ENCODE measurements around the gene GRHL3.

Gene GRHL3

GRCh38 chr1:24308365-24309015, 10.7 kb upstream of the GRHL3 start:
- Histone ChIP-seq H3K27ac (ENCODE audit: low read length) (peak overlapping the region; percentile 62), H3K4me1 (ENCODE audit: insufficient read depth, low read length) (peaks cover 57% of the 10 kb centered on the region)

GRCh38 chr1:24309762-24310485, 9.2 kb upstream of the GRHL3 start:
- Histone ChIP-seq H3K27me3 (ENCODE audit: insufficient read depth, low read length) (no peaks in the 10 kb centered on the region), H3K4me3 (ENCODE audit: low read length) (no peak overlapping the region), H3K4me1 (ENCODE audit: insufficient read depth, low read length) (peaks cover 49% of the 10 kb centered on the region), H3K9ac (ENCODE audit: low read depth, low read length) (no peak overlapping the region), H3K27ac (ENCODE audit: low read length) (no peak overlapping the region), H3K36me3 (ENCODE audit: insufficient read depth, low read depth, low read length) (no peaks in the 10 kb centered on the region), H3K9me3 (ENCODE audit: insufficient read depth, low read depth, low read length) (no peaks in the 10 kb centered on the region)

More at GRCh38 chr1:24308365-24309015, 10.7 kb upstream of the GRHL3 start:
- peak overlapping the region; percentile 47 for H3K9ac ChIP-seq (ENCODE audit: low read depth, low read length)
- no peaks in the 10 kb centered on the region for H3K27me3 ChIP-seq (ENCODE audit: insufficient read depth, low read length)
- no peaks in the 10 kb centered on the region for H3K9me3 ChIP-seq (ENCODE audit: insufficient read depth, low read depth, low read length)
- peak overlapping the region; percentile 39; the same call in 1 of the 2 replicates for H3K4me3 ChIP-seq (ENCODE audit: low read length)
- H3K36me3 ChIP-seq (ENCODE audit: insufficient read depth, low read depth, low read length): no peaks in the 10 kb centered on the region

GRCh38 chr1:24311234-24311633, 7.9 kb upstream of the GRHL3 start:
- H3K4me1 ChIP-seq (ENCODE audit: insufficient read depth, low read length): peaks cover 42% of the 10 kb centered on the region

GRCh38 chr1:24311741-24312140, 7.4 kb upstream of the GRHL3 start:
- Histone ChIP-seq H3K9ac (ENCODE audit: low read depth, low read length) (no peak overlapping the region), H3K27ac (ENCODE audit: low read length) (no peak overlapping the region), H3K4me1 (ENCODE audit: insufficient read depth, low read length) (peaks cover 42% of the 10 kb centered on the region), H3K27me3 (ENCODE audit: insufficient read depth, low read length) (no peaks in the 10 kb centered on the region), H3K4me3 (ENCODE audit: low read length) (no peak overlapping the region), H3K36me3 (ENCODE audit: insufficient read depth, low read depth, low read length) (no peaks in the 10 kb centered on the region), H3K9me3 (ENCODE audit: insufficient read depth, low read depth, low read length) (no peaks in the 10 kb centered on the region)

More at GRCh38 chr1:24311234-24311633, 7.9 kb upstream of the GRHL3 start:
- Histone ChIP-seq H3K27ac (ENCODE audit: low read length) (no peak overlapping the region), H3K9me3 (ENCODE audit: insufficient read depth, low read depth, low read length) (no peaks in the 10 kb centered on the region), H3K36me3 (ENCODE audit: insufficient read depth, low read depth, low read length) (no peaks in the 10 kb centered on the region), H3K4me3 (ENCODE audit: low read length) (no peak overlapping the region), H3K9ac (ENCODE audit: low read depth, low read length) (no peak overlapping the region), H3K27me3 (ENCODE audit: insufficient read depth, low read length) (no peaks in the 10 kb centered on the region)

- peaks cover 29% of the 10 kb centered on the region for H3K4me1 ChIP-seq (ENCODE audit: insufficient read depth, low read length)
- peaks cover 20% of the 10 kb centered on the region for H3K27me3 ChIP-seq (ENCODE audit: insufficient read depth, low read length)
- no peaks in the 10 kb centered on the region for H3K36me3 ChIP-seq (ENCODE audit: insufficient read depth, low read depth, low read length)
- H3K9me3 ChIP-seq (ENCODE audit: insufficient read depth, low read depth, low read length): no peaks in the 10 kb centered on the region
- no peak overlapping the region for H3K27ac ChIP-seq (ENCODE audit: low read length)
- no peak overlapping the region for H3K4me3 ChIP-seq (ENCODE audit: low read length)
- no peak overlapping the region for H3K9ac ChIP-seq (ENCODE audit: low read depth, low read length)
Measured at GRCh38 chr1:24315391-24315790, 3.8 kb upstream of the GRHL3 start.

- peaks cover 33% of the 10 kb centered on the region for H3K27me3 ChIP-seq (ENCODE audit: insufficient read depth, low read length)
- no peak overlapping the region for H3K9ac ChIP-seq (ENCODE audit: low read depth, low read length)
- no peaks in the 10 kb centered on the region for H3K9me3 ChIP-seq (ENCODE audit: insufficient read depth, low read depth, low read length)
- H3K36me3 ChIP-seq (ENCODE audit: insufficient read depth, low read depth, low read length): no peaks in the 10 kb centered on the region
- no peak overlapping the region for H3K27ac ChIP-seq (ENCODE audit: low read length)
- no peak overlapping the region for H3K4me3 ChIP-seq (ENCODE audit: low read length)
- H3K4me1 ChIP-seq (ENCODE audit: insufficient read depth, low read length): peaks cover 33% of the 10 kb centered on the region
Measured at GRCh38 chr1:24316645-24317044, 2.5 kb upstream of the GRHL3 start.

GRCh38 chr1:24317081-24317480, 2.1 kb upstream of the GRHL3 start:
- Histone ChIP-seq H3K36me3 (ENCODE audit: insufficient read depth, low read depth, low read length) (no peaks in the 10 kb centered on the region), H3K4me1 (ENCODE audit: insufficient read depth, low read length) (peaks cover 28% of the 10 kb centered on the region), H3K27me3 (ENCODE audit: insufficient read depth, low read length) (peaks cover 37% of the 10 kb centered on the region), H3K9me3 (ENCODE audit: insufficient read depth, low read depth, low read length) (no peaks in the 10 kb centered on the region), H3K9ac (ENCODE audit: low read depth, low read length) (no peak overlapping the region), H3K4me3 (ENCODE audit: low read length) (no peak overlapping the region), H3K27ac (ENCODE audit: low read length) (no peak overlapping the region)

- no peak overlapping the region for H3K27ac ChIP-seq (ENCODE audit: low read length)
- peaks cover 47% of the 10 kb centered on the region for H3K27me3 ChIP-seq (ENCODE audit: insufficient read depth, low read length)
- no peaks in the 10 kb centered on the region for H3K36me3 ChIP-seq (ENCODE audit: insufficient read depth, low read depth, low read length)
- H3K4me1 ChIP-seq (ENCODE audit: insufficient read depth, low read length): peaks cover 28% of the 10 kb centered on the region
- no peak overlapping the region for H3K9ac ChIP-seq (ENCODE audit: low read depth, low read length)
- H3K9me3 ChIP-seq (ENCODE audit: insufficient read depth, low read depth, low read length): no peaks in the 10 kb centered on the region
- H3K4me3 ChIP-seq (ENCODE audit: low read length): no peak overlapping the region
Measured at GRCh38 chr1:24317956-24318614, 1.1 kb upstream of the GRHL3 start.

GRCh38 chr1:24318615-24319311, 394 bp upstream of the GRHL3 start:
- H3K9me3 ChIP-seq (ENCODE audit: insufficient read depth, low read depth, low read length): no peaks in the 10 kb centered on the region
- H3K27ac ChIP-seq (ENCODE audit: low read length): no peak overlapping the region
- H3K4me1 ChIP-seq (ENCODE audit: insufficient read depth, low read length): peaks cover 33% of the 10 kb centered on the region
- H3K9ac ChIP-seq (ENCODE audit: low read depth, low read length): no peak overlapping the region
- peaks cover 54% of the 10 kb centered on the region for H3K27me3 ChIP-seq (ENCODE audit: insufficient read depth, low read length)
- H3K36me3 ChIP-seq (ENCODE audit: insufficient read depth, low read depth, low read length): no peaks in the 10 kb centered on the region
- peak overlapping the region; percentile 64; the same call in 1 of the 2 replicates for H3K4me3 ChIP-seq (ENCODE audit: low read length)

GRCh38 chr1:24319962-24320361, 805 bp downstream of the GRHL3 start:
- Histone ChIP-seq H3K4me1 (ENCODE audit: insufficient read depth, low read length) (peaks cover 33% of the 10 kb centered on the region), H3K27me3 (ENCODE audit: insufficient read depth, low read length) (peaks cover 64% of the 10 kb centered on the region), H3K36me3 (ENCODE audit: insufficient read depth, low read depth, low read length) (no peaks in the 10 kb centered on the region), H3K9me3 (ENCODE audit: insufficient read depth, low read depth, low read length) (no peaks in the 10 kb centered on the region), H3K9ac (ENCODE audit: low read depth, low read length) (no peak overlapping the region), H3K27ac (ENCODE audit: low read length) (no peak overlapping the region), H3K4me3 (ENCODE audit: low read length) (peak overlapping the region; percentile 64)

GRCh38 chr1:24321126-24321525, 2.0 kb downstream of the GRHL3 start:
- Histone ChIP-seq H3K27ac (ENCODE audit: low read length) (no peak overlapping the region), H3K9ac (ENCODE audit: low read depth, low read length) (no peak overlapping the region), H3K4me1 (ENCODE audit: insufficient read depth, low read length) (peaks cover 33% of the 10 kb centered on the region), H3K4me3 (ENCODE audit: low read length) (peak overlapping the region; percentile 69), H3K9me3 (ENCODE audit: insufficient read depth, low read depth, low read length) (no peaks in the 10 kb centered on the region), H3K27me3 (ENCODE audit: insufficient read depth, low read length) (peaks cover 68% of the 10 kb centered on the region), H3K36me3 (ENCODE audit: insufficient read depth, low read depth, low read length) (no peaks in the 10 kb centered on the region)

Measured in iPS-20b (cell line).